ENCODE results near the gene CFAP77.

DNA sequence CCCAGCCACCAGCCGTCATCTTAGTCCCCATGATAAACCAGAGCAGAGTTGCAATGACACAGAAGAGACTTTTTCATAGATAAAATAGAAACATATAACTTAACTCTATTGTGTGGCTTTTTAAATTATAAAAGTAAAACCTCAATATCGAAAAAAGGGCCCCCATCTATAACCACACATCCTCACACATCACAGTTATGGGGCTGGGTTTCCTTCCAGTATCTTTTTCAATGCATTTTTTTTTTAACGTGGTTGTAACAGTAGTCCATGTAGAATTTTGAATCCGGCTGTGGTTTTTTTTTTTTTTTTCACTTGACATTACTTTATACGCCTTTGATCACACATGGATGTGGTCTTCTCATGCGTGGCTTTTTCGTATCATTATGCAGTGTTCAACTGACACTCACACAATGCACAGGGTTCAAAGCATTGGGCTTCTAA, 77.4 kb downstream of the CFAP77 start:
- TF ChIP-seq, protein P1, sequence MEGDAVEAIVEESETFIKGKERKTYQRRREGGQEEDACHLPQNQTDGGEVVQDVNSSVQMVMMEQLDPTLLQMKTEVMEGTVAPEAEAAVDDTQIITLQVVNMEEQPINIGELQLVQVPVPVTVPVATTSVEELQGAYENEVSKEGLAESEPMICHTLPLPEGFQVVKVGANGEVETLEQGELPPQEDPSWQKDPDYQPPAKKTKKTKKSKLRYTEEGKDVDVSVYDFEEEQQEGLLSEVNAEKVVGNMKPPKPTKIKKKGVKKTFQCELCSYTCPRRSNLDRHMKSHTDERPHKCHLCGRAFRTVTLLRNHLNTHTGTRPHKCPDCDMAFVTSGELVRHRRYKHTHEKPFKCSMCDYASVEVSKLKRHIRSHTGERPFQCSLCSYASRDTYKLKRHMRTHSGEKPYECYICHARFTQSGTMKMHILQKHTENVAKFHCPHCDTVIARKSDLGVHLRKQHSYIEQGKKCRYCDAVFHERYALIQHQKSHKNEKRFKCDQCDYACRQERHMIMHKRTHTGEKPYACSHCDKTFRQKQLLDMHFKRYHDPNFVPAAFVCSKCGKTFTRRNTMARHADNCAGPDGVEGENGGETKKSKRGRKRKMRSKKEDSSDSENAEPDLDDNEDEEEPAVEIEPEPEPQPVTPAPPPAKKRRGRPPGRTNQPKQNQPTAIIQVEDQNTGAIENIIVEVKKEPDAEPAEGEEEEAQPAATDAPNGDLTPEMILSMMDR (IDR thresholded peaks at IDR 0.05), result no peak
- TF ChIP-seq POLR2A (IDR thresholded peaks at IDR 0.05), result no peak

Data from breast epithelium (tissue), 3 donors.